Common myeloid progenitor, CD34-positive (primary cell): ENCODE results near the gene FIBP.

Source experiments
- CTCF ChIA-PET: fragments of 350-600 bp; sonication (Branson Sonifier 250); formaldehyde crosslinking; loops from one replicate; lab custom pipeline; 2021; ENCODE audit warnings: antibody characterized with exemption; lab: Charles Lee
- POLR2A ChIA-PET: fragments of 350-600 bp; sonication (Branson Sonifier 250); formaldehyde crosslinking; loops from one replicate; lab custom pipeline; 2021; ENCODE audit warnings: antibody characterized with exemption; lab: Charles Lee
- DNase-seq, 3 donors: peaks; one replicate each; pipeline versions ENCODE4 v3.0.0 to v3.0.0-alpha.2; 2013
- H3K27ac ChIP-seq, 2 experiments: 1 replicate in 1 of 2; 2 replicates in 1 of 2; pipeline ENCODE4 v1.7.0; 2013; ENCODE audit warnings: inconsistent platforms in 2 of 2, low read length in 2 of 2, mild to moderate bottlenecking in 2 of 2, low read depth in 1 of 2, moderate library complexity in 1 of 2; ENCODE audit not compliant: severe bottlenecking in 2 of 2, insufficient read depth in 1 of 2, poor library complexity in 1 of 2
- H3K27me3 ChIP-seq, 5 experiments: replicated peaks in 2 of 5; 1 replicate in 3 of 5; 2 replicates in 2 of 5; pipeline versions ENCODE4 v1.6.1 to v1.7.0; 2013; ENCODE audit warnings: low read length in 4 of 5, mild to moderate bottlenecking in 2 of 5, moderate library complexity in 2 of 5, inconsistent platforms in 1 of 5; ENCODE audit not compliant: insufficient read depth in 5 of 5, control insufficient read depth in 4 of 5
- H3K36me3 ChIP-seq, 4 experiments: 1 replicate in 2 of 4; 2 replicates in 2 of 4; pipeline versions ENCODE4 v1.6.1 to v1.7.0; 2013; ENCODE audit warnings: low read length in 3 of 4, control low read depth in 1 of 4, mild to moderate bottlenecking in 1 of 4; ENCODE audit not compliant: control insufficient read depth in 4 of 4, insufficient read depth in 4 of 4
- H3K4me1 ChIP-seq, 4 experiments: 1 replicate in 3 of 4; 2 replicates in 1 of 4; pipeline versions ENCODE4 v1.6.1 to v1.7.1; 2013; ENCODE audit warnings: low read length in 3 of 4, mild to moderate bottlenecking in 3 of 4, control low read depth in 1 of 4, inconsistent platforms in 1 of 4, moderate library complexity in 1 of 4; ENCODE audit not compliant: control insufficient read depth in 4 of 4, insufficient read depth in 4 of 4; ENCODE audit errors: control extremely low read depth in 1 of 4
- H3K4me3 ChIP-seq, 7 experiments: 1 replicate in 4 of 7; 2 replicates in 3 of 7; pipeline versions ENCODE4 v1.5.1 to v1.7.0; 2013; ENCODE audit warnings: mild to moderate bottlenecking in 7 of 7, low read length in 6 of 7, moderate library complexity in 6 of 7, inconsistent platforms in 2 of 7, low read depth in 2 of 7, control low read depth in 1 of 7; ENCODE audit not compliant: insufficient read depth in 4 of 7, control insufficient read depth in 1 of 7; ENCODE audit errors: extremely low read depth in 1 of 7
- H3K9me3 ChIP-seq, 5 experiments: 1 replicate in 4 of 5; 2 replicates in 1 of 5; pipeline versions ENCODE4 v1.6.1 to v1.7.1; 2013; ENCODE audit warnings: low read length in 4 of 5, mild to moderate bottlenecking in 2 of 5, inconsistent platforms in 1 of 5, low read depth in 1 of 5, moderate library complexity in 1 of 5; ENCODE audit not compliant: control insufficient read depth in 4 of 5, insufficient read depth in 2 of 5; ENCODE audit errors: control extremely low read depth in 1 of 5
- whole genome bisulfite sequencing: methylation state at CpG from one replicate; pipeline ENCODE4 v1.1.5; 2013; ENCODE audit not compliant: insufficient coverage; 5-methylcytosine and 5-hydroxymethylcytosine counted together

The FIBP gene

GRCh38 chr11:65873318-65874156, 14.7 kb downstream of the FIBP start:
- ChIA-PET POLR2A (interaction anchor here (1.0 kb wide), 1 partner anchor 19 kb away, joined by 4 read pairs; no protein-coding TSS in a partner anchor), CTCF (interaction anchor here (7.7 to 11.0 kb wide), 2 partner anchors 12 kb away, joined by 81 to 168 read pairs; partner anchors contain the start of genes CCDC85B, FIBP and MUS81)
- H3K9me3 ChIP-seq = no peaks in the 10 kb centered on the region
- DNase-seq = peak; percentile 84 to 89 (median 89)
- H3K27ac ChIP-seq = peak overlapping the region in 1 of 2 experiments; percentile 43
- peaks cover 0 to 53% (median 40%) of the 10 kb centered on the region in 4 experiments for H3K4me1 ChIP-seq
- whole genome bisulfite sequencing = 2% methylated on average over 27 of the region's 54 CpGs
- H3K4me3 ChIP-seq = peak overlapping the region; percentile 10 to 82 (median 65)
- H3K36me3 ChIP-seq = peaks cover 0 to 1% (median 0%) of the 10 kb centered on the region in 4 experiments
- H3K27me3 ChIP-seq = no peaks in the 10 kb centered on the region

GRCh38 chr11:65872586-65873317, 15.5 kb downstream of the FIBP start, which contains the start of gene EFEMP2:
TSS of gene EFEMP2 (minus strand) at chr11:65872800. CDS start at chr11:65872354, 446 bp downstream.
- no peaks in the 10 kb centered on the region for H3K9me3 ChIP-seq
- CTCF ChIA-PET = interaction anchor here (0.7 to 11.0 kb wide), 4 partner anchors 12 to 93 kb away, joined by 3 to 168 read pairs (median 42); partner anchors contain the start of genes CCDC85B, FIBP and MUS81
- peaks cover 0 to 51% (median 41%) of the 10 kb centered on the region in 4 experiments for H3K4me1 ChIP-seq
- H3K27me3 ChIP-seq = no peaks in the 10 kb centered on the region
- POLR2A ChIA-PET = interaction anchor here (1.1 to 2.8 kb wide), 2 partner anchors 13 to 15 kb away, joined by 4 to 22 read pairs; partner anchors contain the start of genes CFL1 and MUS81
- peak in 1 of 3 donors; percentile 19 for DNase-seq
- peak within 1 kb of the TSS; percentile 10 to 82 (median 65) for H3K4me3 ChIP-seq
- H3K36me3 ChIP-seq = peaks cover 0 to 4% (median 2%) of the 10 kb centered on the region in 4 experiments
- H3K27ac ChIP-seq = peak within 1 kb of the TSS in 1 of 2 experiments; percentile 43
- 2% methylated on average over 50 of the region's 69 CpGs for WGBS

- no peaks in the 10 kb centered on the region for H3K27me3 ChIP-seq
- DNase-seq = no peak
- no peaks in the 10 kb centered on the region for H3K9me3 ChIP-seq
- CTCF ChIA-PET = interaction anchor here (0.7 to 11.0 kb wide), 8 partner anchors 11 to 263 kb away, joined by 3 to 168 read pairs (median 4); partner anchors contain the start of genes CCDC85B, FIBP, KAT5 and MUS81
- H3K27ac ChIP-seq = no peak overlapping the region
- peaks cover 0 to 6% (median 4%) of the 10 kb centered on the region in 4 experiments for H3K36me3 ChIP-seq
- POLR2A ChIA-PET = interaction anchor here (1.1 to 2.8 kb wide), 3 partner anchors 12 to 20 kb away, joined by 4 to 22 read pairs (median 4); partner anchors contain the start of genes CFL1 and MUS81
- H3K4me1 ChIP-seq = peaks cover 0 to 51% (median 43%) of the 10 kb centered on the region in 4 experiments
- H3K4me3 ChIP-seq = peak overlapping the region in 2 of 7 experiments; percentile 13 to 74
- 88% methylated on average over 22 of the region's 26 CpGs for WGBS
Measured at GRCh38 chr11:65871811-65872548, 16.3 kb downstream of the FIBP start.

- WGBS = 55% methylated on average over 23 of the region's 24 CpGs
- ChIA-PET POLR2A (interaction anchor here (0.5 to 2.8 kb wide), 4 partner anchors 11 to 185 kb away, joined by 3 to 22 read pairs (median 4); partner anchors contain the start of genes CFL1 and MUS81), CTCF (interaction anchor here (0.7 to 11.0 kb wide), 8 partner anchors 8 to 264 kb away, joined by 3 to 168 read pairs (median 4); partner anchors contain the start of genes CCDC85B, FIBP, KAT5 and MUS81)
- no peaks in the 10 kb centered on the region for H3K9me3 ChIP-seq
- peaks cover 0 to 15% (median 9%) of the 10 kb centered on the region in 4 experiments for H3K36me3 ChIP-seq
- no peak overlapping the region for H3K27ac ChIP-seq
- DNase-seq = peak in 1 of 3 donors; percentile 37
- H3K4me1 ChIP-seq = peaks cover 0 to 52% (median 43%) of the 10 kb centered on the region in 4 experiments
- H3K4me3 ChIP-seq = peak overlapping the region in 2 of 7 experiments; percentile 13 to 50
- H3K27me3 ChIP-seq = no peaks in the 10 kb centered on the region
Measured at GRCh38 chr11:65870706-65871681, 17.3 kb downstream of the FIBP start.

- no peak for DNase-seq
- POLR2A ChIA-PET = interaction anchor here (0.6 to 2.8 kb wide), 3 partner anchors 10 to 39 kb away, joined by 3 to 22 read pairs (median 3); partner anchors contain the start of gene MUS81
- no peak overlapping the region for H3K27ac ChIP-seq
- CTCF ChIA-PET = interaction anchor here (0.8 to 11.0 kb wide), 5 partner anchors 9 to 28 kb away, joined by 3 to 168 read pairs (median 4); partner anchors contain the start of genes CCDC85B, FIBP and MUS81
- H3K27me3 ChIP-seq = no peaks in the 10 kb centered on the region
- H3K4me1 ChIP-seq = peaks cover 0 to 52% (median 43%) of the 10 kb centered on the region in 4 experiments
- WGBS = 66% methylated on average over 9 of the region's 11 CpGs
- peak overlapping the region in 2 of 7 experiments; percentile 13 to 50 for H3K4me3 ChIP-seq
- no peaks in the 10 kb centered on the region for H3K9me3 ChIP-seq
- peaks cover 0 to 22% (median 15%) of the 10 kb centered on the region in 4 experiments for H3K36me3 ChIP-seq
Measured at GRCh38 chr11:65870307-65870658, 18.0 kb downstream of the FIBP start.
